ENCODE results near the gene ABITRAM. TPM values are rescaled to one million over a fixed set of nuclear protein-coding genes. Genes with fewer than 3 reads are reported as not detected.
A peak's percentile ranks its signal among the peaks of the same experiment; 100 is the strongest.

Gene ABITRAM
- total and polyA plus RNA-seq, 2 of the 13 experiments (the other 11 are each of a cell fraction or from before 2014, with no cell fraction given), result 10.2 to 21.6 TPM

DNA sequence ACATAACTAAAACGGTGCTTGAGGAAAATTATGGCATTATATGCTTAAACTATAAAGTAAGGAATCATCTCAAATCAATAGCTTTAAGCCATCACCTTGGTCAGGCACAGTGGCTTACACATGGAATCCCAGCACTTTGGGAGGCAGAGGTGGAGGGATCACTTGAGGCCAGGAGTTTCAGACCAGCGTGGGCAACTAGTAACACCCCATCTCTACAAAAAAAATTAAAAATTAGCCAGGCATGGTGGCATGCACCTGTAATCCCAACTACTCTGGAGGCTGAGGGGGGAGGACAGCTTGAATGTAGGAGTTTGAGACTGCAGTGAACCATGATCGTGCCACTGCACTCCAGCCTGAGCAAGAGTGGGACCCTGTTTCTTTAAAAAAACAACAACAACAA, 49.5 kb upstream of the ABITRAM start (continued):
- TF ChIP-seq CBFB (CRISPR knock-in tag; IDR thresholded peaks at IDR 0.05) (peak; percentile 23; the same call in 1 of the 2 replicates), CHCHD3 (CRISPR knock-in tag; IDR thresholded peaks at IDR 0.05) (no peak), RXRA (CRISPR knock-in tag; IDR thresholded peaks at IDR 0.05) (peak; percentile 31; the same call in 1 of the 2 replicates), ZFP36 (IDR thresholded peaks at IDR 0.05; ENCODE audit: borderline replicate concordance, low read depth, low read length, partially characterized antibody) (no peak), HIVEP1 (CRISPR knock-in tag; IDR thresholded peaks at IDR 0.05) (no peak), REPIN1 (CRISPR knock-in tag; IDR thresholded peaks at IDR 0.05; ENCODE audit: borderline replicate concordance, low read depth) (peak; percentile 43; the same call in 1 of the 2 replicates), HMG20A (CRISPR knock-in tag; IDR thresholded peaks at IDR 0.05; ENCODE audit: borderline replicate concordance) (0 out of 2 replicates have a peak, but pooled peaks have one; percentile 30), MED13 (CRISPR knock-in tag; IDR thresholded peaks at IDR 0.05) (peak; percentile 67; the same call in 1 of the 2 replicates), BORCS8-MEF2B (CRISPR knock-in tag; IDR thresholded peaks at IDR 0.05) (peak; percentile 62; the same call in 1 of the 2 replicates), RELA (CRISPR knock-in tag; IDR thresholded peaks at IDR 0.05) (no peak)
- TF ChIP-seq, protein P1, sequence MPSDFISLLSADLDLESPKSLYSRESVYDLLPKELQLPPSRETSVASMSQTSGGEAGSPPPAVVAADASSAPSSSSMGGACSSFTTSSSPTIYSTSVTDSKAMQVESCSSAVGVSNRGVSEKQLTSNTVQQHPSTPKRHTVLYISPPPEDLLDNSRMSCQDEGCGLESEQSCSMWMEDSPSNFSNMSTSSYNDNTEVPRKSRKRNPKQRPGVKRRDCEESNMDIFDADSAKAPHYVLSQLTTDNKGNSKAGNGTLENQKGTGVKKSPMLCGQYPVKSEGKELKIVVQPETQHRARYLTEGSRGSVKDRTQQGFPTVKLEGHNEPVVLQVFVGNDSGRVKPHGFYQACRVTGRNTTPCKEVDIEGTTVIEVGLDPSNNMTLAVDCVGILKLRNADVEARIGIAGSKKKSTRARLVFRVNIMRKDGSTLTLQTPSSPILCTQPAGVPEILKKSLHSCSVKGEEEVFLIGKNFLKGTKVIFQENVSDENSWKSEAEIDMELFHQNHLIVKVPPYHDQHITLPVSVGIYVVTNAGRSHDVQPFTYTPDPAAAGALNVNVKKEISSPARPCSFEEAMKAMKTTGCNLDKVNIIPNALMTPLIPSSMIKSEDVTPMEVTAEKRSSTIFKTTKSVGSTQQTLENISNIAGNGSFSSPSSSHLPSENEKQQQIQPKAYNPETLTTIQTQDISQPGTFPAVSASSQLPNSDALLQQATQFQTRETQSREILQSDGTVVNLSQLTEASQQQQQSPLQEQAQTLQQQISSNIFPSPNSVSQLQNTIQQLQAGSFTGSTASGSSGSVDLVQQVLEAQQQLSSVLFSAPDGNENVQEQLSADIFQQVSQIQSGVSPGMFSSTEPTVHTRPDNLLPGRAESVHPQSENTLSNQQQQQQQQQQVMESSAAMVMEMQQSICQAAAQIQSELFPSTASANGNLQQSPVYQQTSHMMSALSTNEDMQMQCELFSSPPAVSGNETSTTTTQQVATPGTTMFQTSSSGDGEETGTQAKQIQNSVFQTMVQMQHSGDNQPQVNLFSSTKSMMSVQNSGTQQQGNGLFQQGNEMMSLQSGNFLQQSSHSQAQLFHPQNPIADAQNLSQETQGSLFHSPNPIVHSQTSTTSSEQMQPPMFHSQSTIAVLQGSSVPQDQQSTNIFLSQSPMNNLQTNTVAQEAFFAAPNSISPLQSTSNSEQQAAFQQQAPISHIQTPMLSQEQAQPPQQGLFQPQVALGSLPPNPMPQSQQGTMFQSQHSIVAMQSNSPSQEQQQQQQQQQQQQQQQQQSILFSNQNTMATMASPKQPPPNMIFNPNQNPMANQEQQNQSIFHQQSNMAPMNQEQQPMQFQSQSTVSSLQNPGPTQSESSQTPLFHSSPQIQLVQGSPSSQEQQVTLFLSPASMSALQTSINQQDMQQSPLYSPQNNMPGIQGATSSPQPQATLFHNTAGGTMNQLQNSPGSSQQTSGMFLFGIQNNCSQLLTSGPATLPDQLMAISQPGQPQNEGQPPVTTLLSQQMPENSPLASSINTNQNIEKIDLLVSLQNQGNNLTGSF (CRISPR knock-in tag; IDR thresholded peaks at IDR 0.05), result no peak
- TF ChIP-seq, protein P2, sequence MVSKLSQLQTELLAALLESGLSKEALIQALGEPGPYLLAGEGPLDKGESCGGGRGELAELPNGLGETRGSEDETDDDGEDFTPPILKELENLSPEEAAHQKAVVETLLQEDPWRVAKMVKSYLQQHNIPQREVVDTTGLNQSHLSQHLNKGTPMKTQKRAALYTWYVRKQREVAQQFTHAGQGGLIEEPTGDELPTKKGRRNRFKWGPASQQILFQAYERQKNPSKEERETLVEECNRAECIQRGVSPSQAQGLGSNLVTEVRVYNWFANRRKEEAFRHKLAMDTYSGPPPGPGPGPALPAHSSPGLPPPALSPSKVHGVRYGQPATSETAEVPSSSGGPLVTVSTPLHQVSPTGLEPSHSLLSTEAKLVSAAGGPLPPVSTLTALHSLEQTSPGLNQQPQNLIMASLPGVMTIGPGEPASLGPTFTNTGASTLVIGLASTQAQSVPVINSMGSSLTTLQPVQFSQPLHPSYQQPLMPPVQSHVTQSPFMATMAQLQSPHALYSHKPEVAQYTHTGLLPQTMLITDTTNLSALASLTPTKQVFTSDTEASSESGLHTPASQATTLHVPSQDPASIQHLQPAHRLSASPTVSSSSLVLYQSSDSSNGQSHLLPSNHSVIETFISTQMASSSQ (IDR thresholded peaks at IDR 0.05; ENCODE audit: low read depth), result peak; percentile 69; the same call in 1 of the 2 replicates
- TF ChIP-seq, protein P2 (CRISPR knock-in tag; IDR thresholded peaks at IDR 0.05; ENCODE audit: borderline replicate concordance), result peak; percentile 77; the same call in 1 of the 2 replicates
- TF ChIP-seq, protein P3, sequence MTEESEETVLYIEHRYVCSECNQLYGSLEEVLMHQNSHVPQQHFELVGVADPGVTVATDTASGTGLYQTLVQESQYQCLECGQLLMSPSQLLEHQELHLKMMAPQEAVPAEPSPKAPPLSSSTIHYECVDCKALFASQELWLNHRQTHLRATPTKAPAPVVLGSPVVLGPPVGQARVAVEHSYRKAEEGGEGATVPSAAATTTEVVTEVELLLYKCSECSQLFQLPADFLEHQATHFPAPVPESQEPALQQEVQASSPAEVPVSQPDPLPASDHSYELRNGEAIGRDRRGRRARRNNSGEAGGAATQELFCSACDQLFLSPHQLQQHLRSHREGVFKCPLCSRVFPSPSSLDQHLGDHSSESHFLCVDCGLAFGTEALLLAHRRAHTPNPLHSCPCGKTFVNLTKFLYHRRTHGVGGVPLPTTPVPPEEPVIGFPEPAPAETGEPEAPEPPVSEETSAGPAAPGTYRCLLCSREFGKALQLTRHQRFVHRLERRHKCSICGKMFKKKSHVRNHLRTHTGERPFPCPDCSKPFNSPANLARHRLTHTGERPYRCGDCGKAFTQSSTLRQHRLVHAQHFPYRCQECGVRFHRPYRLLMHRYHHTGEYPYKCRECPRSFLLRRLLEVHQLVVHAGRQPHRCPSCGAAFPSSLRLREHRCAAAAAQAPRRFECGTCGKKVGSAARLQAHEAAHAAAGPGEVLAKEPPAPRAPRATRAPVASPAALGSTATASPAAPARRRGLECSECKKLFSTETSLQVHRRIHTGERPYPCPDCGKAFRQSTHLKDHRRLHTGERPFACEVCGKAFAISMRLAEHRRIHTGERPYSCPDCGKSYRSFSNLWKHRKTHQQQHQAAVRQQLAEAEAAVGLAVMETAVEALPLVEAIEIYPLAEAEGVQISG (CRISPR knock-in tag; IDR thresholded peaks at IDR 0.05), result peak; percentile 40
- TF ChIP-seq, protein P4, sequence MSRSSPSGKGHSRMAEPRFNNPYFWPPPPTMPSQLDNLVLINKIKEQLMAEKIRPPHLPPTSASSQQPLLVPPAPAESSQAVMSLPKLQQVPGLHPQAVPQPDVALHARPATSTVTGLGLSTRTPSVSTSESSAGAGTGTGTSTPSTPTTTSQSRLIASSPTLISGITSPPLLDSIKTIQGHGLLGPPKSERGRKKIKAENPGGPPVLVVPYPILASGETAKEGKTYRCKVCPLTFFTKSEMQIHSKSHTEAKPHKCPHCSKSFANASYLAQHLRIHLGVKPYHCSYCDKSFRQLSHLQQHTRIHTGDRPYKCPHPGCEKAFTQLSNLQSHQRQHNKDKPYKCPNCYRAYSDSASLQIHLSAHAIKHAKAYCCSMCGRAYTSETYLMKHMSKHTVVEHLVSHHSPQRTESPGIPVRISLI (CRISPR knock-in tag; IDR thresholded peaks at IDR 0.05; ENCODE audit: borderline replicate concordance), result 0 out of 2 replicates have a peak, but pooled peaks have one; percentile 27
